Measurements from ENCODE around the gene SLC6A18.

DNA sequence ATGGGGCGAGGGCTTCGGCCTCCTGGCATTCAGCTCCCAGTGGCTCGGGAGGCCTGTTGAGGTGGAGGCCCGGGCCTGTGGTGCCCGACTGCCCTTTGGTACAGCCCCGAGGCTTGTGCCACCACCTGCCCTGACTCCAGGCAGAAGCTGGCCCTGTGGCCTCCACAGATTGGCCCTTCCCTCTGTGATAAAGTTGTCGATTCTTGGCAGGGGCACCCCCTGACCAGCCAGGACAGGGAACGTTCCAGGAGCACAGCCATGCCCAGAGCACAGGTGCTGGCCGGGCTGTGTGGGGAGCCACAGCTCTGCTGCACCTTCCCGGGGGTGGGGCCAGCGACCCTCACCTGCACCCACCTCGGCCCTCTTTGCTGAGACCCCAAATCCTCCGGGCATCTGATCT, 32.7 kb downstream of the SLC6A18 start:
- TF ChIP-seq, protein P1, sequence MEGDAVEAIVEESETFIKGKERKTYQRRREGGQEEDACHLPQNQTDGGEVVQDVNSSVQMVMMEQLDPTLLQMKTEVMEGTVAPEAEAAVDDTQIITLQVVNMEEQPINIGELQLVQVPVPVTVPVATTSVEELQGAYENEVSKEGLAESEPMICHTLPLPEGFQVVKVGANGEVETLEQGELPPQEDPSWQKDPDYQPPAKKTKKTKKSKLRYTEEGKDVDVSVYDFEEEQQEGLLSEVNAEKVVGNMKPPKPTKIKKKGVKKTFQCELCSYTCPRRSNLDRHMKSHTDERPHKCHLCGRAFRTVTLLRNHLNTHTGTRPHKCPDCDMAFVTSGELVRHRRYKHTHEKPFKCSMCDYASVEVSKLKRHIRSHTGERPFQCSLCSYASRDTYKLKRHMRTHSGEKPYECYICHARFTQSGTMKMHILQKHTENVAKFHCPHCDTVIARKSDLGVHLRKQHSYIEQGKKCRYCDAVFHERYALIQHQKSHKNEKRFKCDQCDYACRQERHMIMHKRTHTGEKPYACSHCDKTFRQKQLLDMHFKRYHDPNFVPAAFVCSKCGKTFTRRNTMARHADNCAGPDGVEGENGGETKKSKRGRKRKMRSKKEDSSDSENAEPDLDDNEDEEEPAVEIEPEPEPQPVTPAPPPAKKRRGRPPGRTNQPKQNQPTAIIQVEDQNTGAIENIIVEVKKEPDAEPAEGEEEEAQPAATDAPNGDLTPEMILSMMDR (IDR thresholded peaks at IDR 0.05; ENCODE audit: insufficient read depth, low read length, poor library complexity, severe bottlenecking), result no peak
- TF ChIP-seq EZH2phosphoT487 (conservative IDR thresholded peaks at IDR 0.05; ENCODE audit: low read length), result no peak

Measured in SU-DHL-6 (cell line).